IMR-90 (cell line): ENCODE data around the gene CCKAR. TPM values are rescaled to one million over a fixed set of nuclear protein-coding genes. Genes with fewer than 3 reads are reported as not detected.

ENCODE experiments used
- ATAC-seq: fragments of 200-7000 bp; cut with Tn5 transposase; 2 replicates; pipeline ENCODE4 v1.9.1; 2020; ENCODE audit warnings: low read depth, mild to moderate bottlenecking, moderate library complexity
- BruUV-seq: library from RNA; stranded (reverse); fragments of 400-500 nt; replicated peaks from 2 replicates; lab custom pipeline; 2021; lab: Mats Ljungman, UMichigan
- CTCF ChIA-PET: fragments of 300-600 bp; formaldehyde crosslinking; extraction: SDS; loops from one replicate; lab custom pipeline; 2021; ENCODE audit warnings: antibody characterized with exemption; lab: Yijun Ruan, JAX
- POLR2A ChIA-PET: fragments of 300-600 bp; sonication (Branson Sonifier 250); formaldehyde crosslinking; loops from one replicate; lab custom pipeline; 2022; ENCODE audit warnings: antibody characterized with exemption; ENCODE audit not compliant: unreplicated experiment; lab: Charles Lee
- DNase-seq: peaks from one replicate; pipeline ENCODE4 v3.0.0; 2013
- H2AFZ ChIP-seq: replicated peaks from 2 replicates; pipeline ENCODE3; 2013; ENCODE audit warnings: low read length, mild to moderate bottlenecking; ENCODE audit not compliant: poor library complexity
- H2AK5ac ChIP-seq: 2 replicates; pipeline ENCODE4 v1.6.1; 2013; ENCODE audit warnings: low read depth, low read length, inconsistent platforms
- H2AK9ac ChIP-seq: replicated peaks from 2 replicates; pipeline ENCODE3; 2013; ENCODE audit warnings: mild to moderate bottlenecking, low read depth, low read length, moderate library complexity; ENCODE audit not compliant: poor library complexity
- H2BK120ac ChIP-seq: 2 replicates; pipeline ENCODE4 v1.6.1; 2013; ENCODE audit warnings: low read depth, low read length, inconsistent platforms
- H2BK15ac ChIP-seq: 3 replicates; pipeline ENCODE4 v1.6.1; 2013; ENCODE audit warnings: low read depth, low read length, inconsistent platforms
- H2BK20ac ChIP-seq: 2 replicates; pipeline ENCODE4 v1.6.1; 2013; ENCODE audit warnings: low read depth, mild to moderate bottlenecking, inconsistent platforms, low read length, moderate library complexity
- H2BK5ac ChIP-seq: 2 replicates; pipeline ENCODE4 v1.6.1; 2013; ENCODE audit warnings: mild to moderate bottlenecking, low read depth, low read length, inconsistent platforms; ENCODE audit not compliant: poor library complexity, severe bottlenecking
- H3K14ac ChIP-seq: replicated peaks from 2 replicates; pipeline ENCODE4 v1.6.1; 2013; ENCODE audit warnings: low read depth, low read length, inconsistent platforms
- H3K18ac ChIP-seq: 2 replicates; pipeline ENCODE4 v1.6.1; 2013; ENCODE audit warnings: low read depth, low read length, control low read depth
- H3K23ac ChIP-seq: 2 replicates; pipeline ENCODE4 v1.6.1; 2013; ENCODE audit warnings: low read depth, low read length, inconsistent platforms
- H3K27ac ChIP-seq: 2 replicates; pipeline ENCODE4 v1.5.1; 2013; ENCODE audit warnings: mild to moderate bottlenecking, control low read depth, low read length; ENCODE audit not compliant: insufficient read depth
- H3K27me3 ChIP-seq: 2 replicates; pipeline ENCODE4 v1.6.1; 2013; ENCODE audit warnings: low read length; ENCODE audit not compliant: control insufficient read depth, insufficient read depth
- H3K36me3 ChIP-seq: 2 replicates; pipeline ENCODE4 v1.6.1; 2013; ENCODE audit warnings: low read length, mixed read lengths; ENCODE audit not compliant: control insufficient read depth, insufficient read depth
- H3K4ac ChIP-seq: 2 replicates; pipeline ENCODE4 v1.6.1; 2013; ENCODE audit warnings: low read depth, low read length, inconsistent platforms
- H3K4me1 ChIP-seq: 2 replicates; pipeline ENCODE4 v1.6.1; 2013; ENCODE audit warnings: low read length, mixed read lengths; ENCODE audit not compliant: control insufficient read depth, insufficient read depth
- H3K4me2 ChIP-seq: 2 replicates; pipeline ENCODE4 v1.6.1; 2013; ENCODE audit warnings: low read depth, mild to moderate bottlenecking, control low read depth, low read length, moderate library complexity
- H3K4me3 ChIP-seq: 2 replicates; pipeline ENCODE4 v1.5.1; 2013; ENCODE audit warnings: low read depth, mild to moderate bottlenecking, control low read depth, low read length, moderate library complexity; ENCODE audit not compliant: insufficient read depth
- H3K56ac ChIP-seq: 2 replicates; pipeline ENCODE4 v1.6.1; 2013; ENCODE audit warnings: low read length, inconsistent platforms; ENCODE audit not compliant: insufficient read depth; ENCODE audit errors: extremely low read depth
- H3K79me1 ChIP-seq, 2 experiments: 2 replicates each; pipeline ENCODE4 v1.6.1; 2013; ENCODE audit warnings: low read length in 2 of 2, inconsistent platforms in 1 of 2, low read depth in 1 of 2
- H3K9ac ChIP-seq: 2 replicates; pipeline ENCODE4 v1.6.1; 2013; ENCODE audit warnings: low read depth, low read length, control low read depth
- H3K9me1 ChIP-seq: 2 replicates; pipeline ENCODE4 v1.6.1; 2013; ENCODE audit warnings: low read length, inconsistent platforms; ENCODE audit not compliant: insufficient read depth
- H3K9me3 ChIP-seq: 2 replicates; pipeline ENCODE4 v1.6.1; 2013; ENCODE audit warnings: low read length; ENCODE audit not compliant: control insufficient read depth, insufficient read depth
- H4K20me1 ChIP-seq: 2 replicates; pipeline ENCODE4 v1.6.1; 2013; ENCODE audit warnings: low read length, inconsistent platforms; ENCODE audit not compliant: insufficient read depth
- H4K5ac ChIP-seq: 2 replicates; pipeline ENCODE4 v1.6.1; 2013; ENCODE audit warnings: mild to moderate bottlenecking, low read depth, low read length, control low read depth
- H4K8ac ChIP-seq, 2 experiments: 2 replicates each; pipeline ENCODE4 v1.6.1; 2013; ENCODE audit warnings: low read depth in 2 of 2, low read length in 2 of 2, control low read depth in 1 of 2, inconsistent platforms in 1 of 2
- H4K91ac ChIP-seq: 2 replicates; pipeline ENCODE4 v1.6.1; 2013; ENCODE audit warnings: low read depth, low read length, inconsistent platforms; ENCODE audit not compliant: insufficient read depth
- CHD1 ChIP-seq: IDR thresholded peaks from 2 replicates; pipeline ENCODE4 v1.6.1; 2012; ENCODE audit warnings: low read depth, low read length, improper control_type of control experiment
- FOS ChIP-seq: fragments of 150-350 bp; IDR thresholded peaks from 2 replicates; pipeline ENCODE4 v1.6.1; 2016; ENCODE audit warnings: low read depth, low read length
- MXI1 ChIP-seq: IDR thresholded peaks from 2 replicates; pipeline ENCODE4 v1.6.1; 2012; ENCODE audit warnings: low read depth, mild to moderate bottlenecking, low read length, moderate library complexity, borderline replicate concordance
- POLR2A ChIP-seq: IDR thresholded peaks from 2 replicates; pipeline ENCODE4 v1.6.1; 2012; ENCODE audit warnings: mild to moderate bottlenecking, low read depth, low read length
- RCOR1 ChIP-seq: IDR thresholded peaks from 2 replicates; pipeline ENCODE4 v1.6.1; 2012; ENCODE audit warnings: mild to moderate bottlenecking, low read length, improper control_type of control experiment; ENCODE audit not compliant: insufficient replicate concordance
- RFX5 ChIP-seq: IDR thresholded peaks from 2 replicates; pipeline ENCODE4 v1.8.0; 2012; ENCODE audit warnings: low read depth, mild to moderate bottlenecking, low read length, moderate library complexity
- SMC3 ChIP-seq: fragments of 150-350 bp; IDR thresholded peaks from 2 replicates; pipeline ENCODE4 v1.6.1; 2016; ENCODE audit warnings: low read depth, mild to moderate bottlenecking, antibody characterized with exemption, low read length, moderate library complexity
- WGBS, 2 experiments: methylation state at CpG; one replicate each; pipeline versions ENCODE4 v1.1.5 to v1.1.7; 2013; ENCODE audit warnings: missing lambda C conversion rate in 2 of 2; ENCODE audit not compliant: insufficient read length in 1 of 2; ENCODE audit errors: extremely low coverage in 2 of 2; 5-methylcytosine and 5-hydroxymethylcytosine counted together
- dilution Hi-C: fragments of 300-500 bp; cut with HindIII; formaldehyde crosslinking; loops from one replicate; pipeline ENCODE4 v1.14.3; 2018; ENCODE audit warnings: low sequenced_read_pairs; ENCODE audit not compliant: unreplicated experiment
- in situ Hi-C: fragments of 300-500 bp; cut with MboI; formaldehyde crosslinking; loops from 3 replicates; pipeline ENCODE4 v1.14.3; 2019; ENCODE audit warnings: low sequenced_read_pairs, inconsistent platforms, mixed read lengths
- intact Hi-C: fragments of 100-400 bp; cut with micrococcal nuclease; formaldehyde crosslinking; loops from 2 replicates; pipeline ENCODE4 v1.10.0; 2022
- polyA plus RNA-seq, 3 experiments: library from polyadenylated mRNA; depleted of rRNA; stranded (reverse); fragments of >200 nt; gene quantifications; 2 replicates each; pipeline ENCODE4 v1.2.3, GENCODE V29; 2012; ENCODE audit warnings: low replicate concordance in 1 of 3
- total RNA-seq: library from RNA; depleted of rRNA; stranded (reverse); fragments of >200 nt; gene quantifications from 2 replicates; pipeline ENCODE4 v1.2.3, GENCODE V29; 2012

Gene CCKAR
- total and polyA plus RNA-seq, 2 of the 4 experiments (the other 2 are of a cell fraction) = not detected

DNA sequence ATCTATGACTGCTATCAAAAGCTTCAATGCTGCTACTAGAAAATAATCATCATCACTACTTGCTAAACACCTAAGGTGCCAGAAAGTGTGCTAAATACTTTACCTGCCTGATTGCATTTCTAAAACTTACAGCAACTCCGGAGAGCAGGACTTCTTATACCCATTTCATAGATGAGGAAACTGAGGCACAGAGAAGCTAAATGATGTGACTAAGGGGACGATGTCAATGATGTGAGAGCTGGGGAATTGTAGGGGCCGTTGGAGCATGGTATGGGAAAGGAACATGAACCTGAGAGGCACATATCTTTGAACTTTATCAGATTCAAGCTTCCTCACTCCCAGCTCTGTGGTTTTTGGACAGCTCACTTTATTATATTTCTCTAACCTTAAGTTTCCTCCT, 38.7 kb downstream of the CCKAR start:
- no peak for TF ChIP-seq SMC3
- no peak for TF ChIP-seq MXI1
- TF ChIP-seq POLR2A = no peak
- no peak for TF ChIP-seq RCOR1
- no peak for TF ChIP-seq FOS
- no peak for TF ChIP-seq RFX5
- no peak for TF ChIP-seq CHD1
- CTCF ChIA-PET = interaction anchor here (0.7 kb wide), 1 partner anchor 418 kb away, joined by 3 read pairs; no protein-coding TSS in a partner anchor

More for the DNA sequence above, 38.7 kb downstream of the CCKAR start:
- no peaks in the 10 kb centered on the region for H3K36me3 ChIP-seq
- no peak overlapping the region for H3K18ac ChIP-seq
- no peak overlapping the region for H3K9ac ChIP-seq
- in situ Hi-C loops (loop anchor here (10.0 to 25.0 kb wide), 2 partner anchors 273 to 561 kb away; no protein-coding TSS in a partner anchor), intact Hi-C loops (no loop called here), dilution Hi-C loops (no loop called here)
- H3K56ac ChIP-seq = no peak overlapping the region
- H3K4me3 ChIP-seq = no peak overlapping the region
- H4K20me1 ChIP-seq = no peaks in the 10 kb centered on the region
- H3K23ac ChIP-seq = no peak overlapping the region
- 0 out of 2 replicates have a peak, but pooled peaks cover 3% of the 10 kb centered on the region for H3K27me3 ChIP-seq
- POLR2A ChIA-PET = no interaction called here
- no peak overlapping the region for H2BK5ac ChIP-seq
- no peak overlapping the region for H3K4ac ChIP-seq
- no peak overlapping the region for H4K8ac ChIP-seq
- peaks cover 8% of the 10 kb centered on the region for H3K9me3 ChIP-seq
- no peak overlapping the region for H2BK120ac ChIP-seq
- no peak overlapping the region for H2AK5ac ChIP-seq
- DNase-seq (no peak), ATAC-seq (no peak)
- no peaks in the 10 kb centered on the region for H3K79me1 ChIP-seq
- no peak overlapping the region for H2AK9ac ChIP-seq
- no peak overlapping the region for H3K14ac ChIP-seq
- H2BK20ac ChIP-seq = no peak overlapping the region
- H2BK15ac ChIP-seq = no peak overlapping the region
- no TSS peak for BruUV-seq
- H3K4me1 ChIP-seq = no peaks in the 10 kb centered on the region
- H3K4me2 ChIP-seq = no peak overlapping the region
- no peaks in the 10 kb centered on the region for H3K9me1 ChIP-seq
- no peak overlapping the region for H3K27ac ChIP-seq
- H2AFZ ChIP-seq = no peak overlapping the region
- no peak overlapping the region for H4K91ac ChIP-seq
- no peak overlapping the region for H4K5ac ChIP-seq
- WGBS, 2 experiments = no CpG with 5 or more reads among the region's 3 CpGs
